Renal cortical epithelial cell (primary cell): ENCODE measurements around the gene ANKRD11. TPM values are rescaled to one million over a fixed set of nuclear protein-coding genes. Genes with fewer than 3 reads are reported as not detected.
"Not testable (repeated sequence)": the region's sequence is repeated elsewhere in the genome, so short reads cannot be mapped to it uniquely, and the experiment has no call there.

Experiments used
- DNase-seq: peaks from one replicate; pipeline ENCODE4 v3.0.0-alpha.2; 2011; ENCODE audit warnings: low read depth
- total RNA-seq: library from RNA; depleted of rRNA; stranded (reverse); fragments of >200 nt; gene quantifications from 2 replicates; pipeline ENCODE4 v1.2.3, GENCODE V29; 2014

Gene ANKRD11
- total RNA-seq, 1 donor from 2014 or later = 96.9 TPM

- DNase-seq = no peak
Observed at GRCh38 chr16:89366561-89367537, 123.5 kb downstream of the ANKRD11 start.

DNA sequence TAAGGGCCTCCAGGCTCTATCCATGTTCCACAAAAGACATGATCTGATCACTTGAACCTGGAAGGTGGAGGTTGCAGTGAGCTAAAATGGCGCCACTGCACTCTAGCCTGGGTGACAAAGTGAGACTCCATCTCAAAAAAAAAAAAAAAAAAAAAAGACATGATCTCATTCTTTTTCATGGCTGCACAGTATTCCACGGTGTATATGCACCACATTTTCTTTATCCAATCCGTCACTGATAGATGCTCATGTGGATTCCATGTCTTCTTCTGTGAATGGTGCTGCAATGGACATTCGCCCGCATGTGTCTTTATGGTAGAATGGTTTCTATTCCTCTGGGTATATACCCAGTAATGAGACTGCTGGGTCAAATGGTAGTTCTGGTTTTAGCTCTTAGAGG is 124.4 kb downstream of the ANKRD11 start:
- no peak for DNase-seq

- DNase-seq = peak; percentile 86
Observed at GRCh38 chr16:89365044-89365467, 125.3 kb downstream of the ANKRD11 start.

DNA sequence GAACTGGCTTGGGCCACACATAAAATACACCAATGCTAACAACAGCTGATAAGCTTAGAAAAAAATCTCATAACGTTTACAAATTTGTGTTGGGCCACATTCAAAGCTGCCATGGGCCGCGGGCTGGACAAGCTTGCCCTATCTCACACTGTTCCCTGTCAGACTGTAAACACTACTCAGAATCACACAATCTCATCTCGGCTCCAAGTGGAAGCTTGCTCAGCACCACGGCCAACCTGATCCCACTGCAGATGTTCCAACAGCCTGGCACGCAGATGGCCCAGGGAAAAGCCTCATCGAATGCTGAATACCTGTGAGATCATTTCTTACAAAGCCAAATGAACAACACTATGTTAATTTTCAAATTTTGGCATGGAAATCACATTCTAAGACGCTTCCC is 125.8 kb downstream of the ANKRD11 start:
- DNase-seq = no peak

DNA sequence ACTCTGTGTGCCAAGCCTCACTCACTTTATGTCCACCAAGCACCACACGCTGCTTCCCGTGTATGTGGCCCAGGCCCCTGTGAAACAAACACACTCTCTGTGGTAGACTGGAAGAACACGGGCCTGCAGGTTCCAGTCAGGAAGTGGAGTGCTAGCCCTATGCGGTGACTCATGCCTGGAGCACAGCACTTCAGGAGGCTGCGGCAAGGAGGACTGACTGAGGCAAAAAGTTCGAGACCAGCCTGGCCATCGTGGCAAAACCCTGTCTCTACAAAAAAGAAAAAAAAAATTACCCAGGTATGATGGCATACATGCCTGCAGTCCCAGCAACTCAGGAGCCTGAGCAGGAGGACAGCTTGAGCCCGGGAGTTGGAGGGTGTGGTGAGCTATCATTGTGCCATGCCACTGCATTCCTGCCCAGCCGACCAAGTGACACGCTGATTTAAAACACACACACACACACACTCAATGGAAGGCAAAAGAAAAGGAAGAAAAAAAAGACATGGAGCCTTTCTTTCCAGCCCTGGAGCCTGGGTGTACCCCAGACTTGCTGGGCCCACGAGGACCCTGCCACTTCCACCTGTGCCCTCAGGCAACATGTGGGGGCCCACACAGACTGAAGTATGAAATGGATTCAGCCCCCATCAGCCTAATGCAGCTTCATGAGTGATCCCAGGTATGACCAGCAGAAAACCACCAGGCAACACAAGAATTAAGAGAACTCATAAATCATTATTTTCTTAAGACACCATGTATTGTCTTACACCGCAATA is 126.6 kb downstream of the ANKRD11 start:
- DNase-seq = peak; percentile 77

DNA sequence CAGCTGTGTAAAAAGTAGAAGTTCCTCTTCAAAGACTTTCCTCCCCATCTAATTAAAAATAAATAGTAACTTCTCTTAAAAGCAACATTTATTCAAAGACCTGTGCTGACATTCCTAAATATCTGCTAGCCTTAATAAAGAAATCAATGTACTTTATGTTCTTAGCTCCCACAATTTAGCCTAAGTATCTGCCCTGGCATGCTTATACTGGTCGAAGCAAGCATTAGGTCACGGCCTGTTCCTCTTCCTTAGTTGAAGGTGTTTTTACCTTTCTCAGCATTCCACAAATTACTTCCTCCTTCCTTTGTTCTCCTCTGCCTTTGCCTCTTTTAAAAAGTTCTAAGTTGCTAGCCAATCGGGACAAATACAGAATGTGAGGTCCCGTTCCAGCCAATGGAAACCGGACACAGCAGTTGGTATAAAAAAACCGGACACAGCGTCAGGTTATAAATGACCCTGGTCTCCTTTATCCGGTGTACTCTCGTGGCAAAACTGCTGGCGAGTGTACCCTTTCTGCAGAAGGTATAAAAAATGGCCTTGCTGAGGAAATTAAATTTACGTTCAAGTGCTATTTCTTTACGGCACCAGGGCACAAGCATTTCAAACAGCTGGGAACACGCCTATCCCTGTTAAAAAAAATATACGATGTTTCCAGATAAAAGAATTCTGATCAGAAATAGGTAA is 127.7 kb downstream of the ANKRD11 start:
- DNase-seq = not testable (repeated sequence)

DNA sequence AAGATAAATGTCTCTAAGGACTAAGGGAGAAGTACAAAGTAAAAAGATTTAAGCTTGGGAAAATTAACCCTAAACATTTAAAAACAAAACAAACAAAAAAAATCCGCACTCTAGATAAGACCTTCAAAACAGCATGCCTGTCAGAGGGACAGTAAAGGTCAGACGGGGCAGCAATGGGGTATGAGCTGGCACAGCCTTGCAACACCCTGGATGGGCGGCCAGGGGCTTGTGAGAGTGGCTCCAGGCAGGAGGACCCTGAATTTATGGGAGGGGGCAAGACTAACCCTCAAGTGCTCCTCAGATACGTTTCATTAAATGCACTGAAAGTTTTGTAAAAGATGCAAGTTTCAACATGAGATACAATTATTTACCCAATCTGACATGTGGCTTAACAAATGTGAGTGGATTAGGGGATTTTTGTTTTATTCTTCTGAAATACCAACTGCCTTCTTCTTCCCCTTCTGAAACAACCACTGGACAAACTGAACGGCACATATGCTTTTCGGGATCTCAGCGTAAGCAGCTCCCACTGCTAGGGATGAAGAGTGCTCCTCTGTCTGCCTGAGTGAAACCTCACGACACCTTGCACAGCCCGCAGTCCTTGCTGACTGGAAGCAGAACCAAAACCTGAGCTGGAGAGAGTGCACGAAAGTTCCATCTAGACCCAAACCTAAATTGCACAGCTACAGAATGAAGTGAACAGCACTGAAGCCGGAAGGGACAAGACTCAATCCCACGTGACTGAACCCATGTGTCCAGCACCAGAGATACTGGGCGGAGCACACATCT is 128.4 kb downstream of the ANKRD11 start:
- no peak for DNase-seq

DNA sequence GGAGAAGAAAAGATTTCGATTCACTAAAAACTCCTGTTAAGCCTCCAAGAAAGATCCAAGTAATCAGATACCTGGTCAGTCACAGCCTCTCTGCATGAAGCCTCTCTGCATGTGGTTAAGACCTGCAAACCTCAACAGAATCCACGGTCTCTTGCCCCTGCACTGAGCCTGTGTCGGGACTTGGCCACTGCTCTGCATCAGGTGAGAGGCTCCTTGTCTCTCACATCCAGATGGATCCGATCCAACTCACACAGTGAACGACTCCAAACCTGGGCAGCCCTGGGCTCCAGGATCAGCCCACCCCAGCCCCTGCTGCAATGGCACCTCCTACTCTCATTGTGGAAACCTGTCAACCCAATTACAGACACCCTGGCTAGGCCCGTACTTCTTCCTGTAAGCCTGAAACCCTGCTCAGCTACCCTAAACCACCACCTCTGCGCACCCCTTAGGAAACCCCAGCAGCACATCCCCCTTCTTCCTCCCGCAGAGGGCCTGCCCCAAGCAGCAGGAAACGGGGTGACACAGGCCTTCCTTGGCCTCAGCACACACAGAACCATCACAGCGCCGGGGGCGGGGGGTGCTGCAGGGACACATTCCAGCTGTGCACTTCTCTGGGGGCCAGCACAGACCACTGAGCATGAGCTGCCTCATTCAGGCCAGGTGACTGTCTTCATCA is 129.5 kb downstream of the ANKRD11 start:
- no peak for DNase-seq

DNA sequence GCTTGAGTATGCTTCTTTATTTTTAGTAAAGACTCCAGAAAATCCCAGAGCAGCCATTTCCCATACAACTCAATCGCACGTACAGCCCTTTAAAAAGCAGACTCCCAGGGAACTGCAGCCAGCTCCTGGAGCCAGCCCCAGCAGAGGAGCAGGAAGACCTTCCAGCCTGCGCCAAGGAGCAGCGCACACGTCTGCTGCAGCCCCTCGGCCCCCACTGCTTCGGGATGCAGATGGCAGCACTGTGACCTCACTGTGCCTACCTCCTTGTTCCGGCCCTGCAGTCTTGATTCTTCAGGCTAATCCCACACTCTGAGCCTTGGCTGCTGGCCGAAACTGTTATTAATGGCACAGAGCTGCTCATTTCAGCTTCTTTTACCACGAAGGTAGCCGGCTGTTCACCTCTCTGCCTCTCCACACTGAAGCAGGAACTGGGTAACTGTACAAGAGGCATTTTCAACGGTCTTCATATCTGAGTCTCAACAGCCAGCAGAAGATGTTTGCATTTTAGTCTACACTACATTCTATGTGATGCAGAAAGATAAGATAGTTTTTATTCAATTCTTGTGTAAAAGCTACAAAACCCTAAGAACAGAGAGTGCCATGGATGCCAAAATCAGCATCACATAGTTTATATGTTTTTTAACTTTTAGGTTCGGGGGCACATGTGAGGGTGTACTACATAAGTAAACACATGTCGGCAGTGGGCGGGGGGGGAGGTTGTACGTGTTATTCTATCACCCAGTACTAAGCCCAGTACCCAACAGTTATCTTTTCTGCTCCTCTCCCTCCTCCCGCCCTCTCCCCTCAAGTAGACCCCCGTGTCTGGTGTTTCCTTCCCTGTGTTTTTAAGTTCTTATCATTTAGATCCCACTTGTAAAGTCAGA is 130.9 kb downstream of the ANKRD11 start:
- no peak for DNase-seq

GRCh38 chr16:89358030-89359005 is 132.0 kb downstream of the ANKRD11 start:
- DNase-seq = no peak

DNA sequence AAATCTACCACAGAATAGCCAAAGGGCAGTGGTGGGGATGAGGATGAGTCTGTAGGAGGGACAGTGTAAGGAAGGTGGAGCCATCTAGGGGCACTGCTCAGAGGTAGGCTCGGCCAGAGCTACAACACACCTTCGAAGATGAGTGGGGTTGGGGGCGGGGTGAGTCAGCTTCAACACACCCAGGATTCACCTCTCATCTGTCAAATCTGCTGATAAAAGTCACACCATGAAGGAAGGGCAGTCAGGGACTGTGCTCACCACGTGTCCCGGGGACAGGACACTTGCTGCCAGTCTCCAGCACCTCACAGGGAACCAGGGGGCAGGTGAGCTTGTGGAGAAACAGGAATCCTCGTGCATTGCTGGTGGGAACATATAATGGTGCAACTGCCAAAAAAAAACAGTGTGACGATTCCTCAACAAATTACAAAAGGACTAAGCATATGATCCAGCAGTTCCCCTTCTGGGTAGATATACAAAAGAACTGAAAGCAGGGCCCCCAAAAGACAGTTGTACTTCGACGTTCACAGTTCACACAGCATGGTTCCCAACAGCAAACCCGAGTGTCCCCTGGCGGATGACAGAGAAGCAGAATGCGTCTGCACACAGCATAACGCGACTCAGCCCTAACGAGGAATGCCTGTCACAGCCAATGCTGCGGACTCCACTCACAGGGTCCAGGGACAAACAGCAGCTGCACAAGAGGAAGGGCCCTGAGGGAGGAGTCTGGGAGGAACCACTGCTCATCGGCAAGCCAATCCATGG is 133.1 kb downstream of the ANKRD11 start:
- no peak for DNase-seq

GRCh38 chr16:89355686-89356085 is 134.7 kb downstream of the ANKRD11 start:
- DNase-seq = no peak

- no peak for DNase-seq
Observed at GRCh38 chr16:89355007-89355406, 135.4 kb downstream of the ANKRD11 start.

DNA sequence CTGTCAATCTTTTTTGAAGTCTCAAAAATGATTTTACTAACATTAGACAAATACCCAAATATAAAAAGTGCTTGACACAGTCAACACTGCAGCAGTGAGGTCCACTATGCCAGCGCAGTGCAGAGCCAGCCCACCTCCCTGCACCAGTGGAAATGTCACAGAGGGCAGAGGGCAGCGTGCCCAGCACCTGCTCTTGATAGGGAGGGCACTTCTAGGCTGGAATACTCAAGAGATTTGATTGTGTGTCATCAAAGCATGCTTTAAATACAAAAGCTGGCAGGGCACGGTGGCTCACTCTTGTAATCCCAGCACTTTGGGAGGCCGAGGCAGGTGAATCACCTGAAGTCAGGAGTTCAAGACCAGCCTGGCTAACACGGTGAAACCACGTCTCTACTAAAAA is 136.0 kb downstream of the ANKRD11 start:
- DNase-seq = no peak

- no peak for DNase-seq
Observed at GRCh38 chr16:89352091-89352681, 138.2 kb downstream of the ANKRD11 start.

DNA sequence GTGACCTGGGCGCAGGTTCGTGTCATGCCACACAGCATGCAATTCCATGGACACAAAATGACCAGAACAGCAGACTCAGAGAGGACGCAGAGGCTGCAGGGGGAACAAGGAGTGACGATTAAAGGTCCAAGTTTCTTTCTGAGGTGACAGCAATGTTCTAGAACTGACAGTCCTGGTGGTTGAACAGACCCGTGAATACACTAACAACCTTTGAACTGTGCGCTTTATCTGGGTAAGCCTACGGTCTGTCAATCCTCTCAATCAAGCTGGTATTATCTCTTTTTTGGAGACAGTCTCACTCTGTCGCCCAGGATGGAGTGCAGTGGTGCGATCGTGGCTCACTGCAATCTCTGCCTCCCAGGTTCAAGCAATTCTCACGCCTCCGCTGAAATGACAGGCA is 138.7 kb downstream of the ANKRD11 start:
- DNase-seq = no peak

GRCh38 chr16:89350701-89351380 is 139.5 kb downstream of the ANKRD11 start:
- peak; percentile 81 for DNase-seq
